ENCODE results near the gene CCNQ.

CCNQ gene

GRCh38 chrX:153644356-153645125 lies 45.6 kb upstream of the CCNQ start:
- no peak overlapping the region for H3K4me3 ChIP-seq (ENCODE audit: low read depth, low read length)
- no peak for DNase-seq (ENCODE audit: low read depth)
- TF ChIP-seq MAX (IDR thresholded peaks at IDR 0.05; ENCODE audit: low read depth, low read length) (no peak), MYC (IDR thresholded peaks at IDR 0.05; ENCODE audit: low read depth, low read length) (no peak), CTCF (IDR thresholded peaks at IDR 0.05; ENCODE audit: low read depth, low read length) (no peak), POLR2A (IDR thresholded peaks at IDR 0.05; ENCODE audit: extremely low read depth, insufficient read length) (no peak)

GRCh38 chrX:153643431-153644351 lies 44.8 kb upstream of the CCNQ start:
- TF ChIP-seq MAX (IDR thresholded peaks at IDR 0.05; ENCODE audit: low read depth, low read length) (no peak), POLR2A (IDR thresholded peaks at IDR 0.05; ENCODE audit: extremely low read depth, insufficient read length) (no peak), CTCF (IDR thresholded peaks at IDR 0.05; ENCODE audit: low read depth, low read length) (no peak), MYC (IDR thresholded peaks at IDR 0.05; ENCODE audit: low read depth, low read length) (no peak)
- DNase-seq (ENCODE audit: low read depth), result peak; percentile 24
- no peak overlapping the region for H3K4me3 ChIP-seq (ENCODE audit: low read depth, low read length)

- TF ChIP-seq MAX (IDR thresholded peaks at IDR 0.05; ENCODE audit: low read depth, low read length) (no peak), MYC (IDR thresholded peaks at IDR 0.05; ENCODE audit: low read depth, low read length) (no peak), POLR2A (IDR thresholded peaks at IDR 0.05; ENCODE audit: extremely low read depth, insufficient read length) (no peak), CTCF (IDR thresholded peaks at IDR 0.05; ENCODE audit: low read depth, low read length) (no peak)
- no peak for DNase-seq (ENCODE audit: low read depth)
- H3K4me3 ChIP-seq (ENCODE audit: low read depth, low read length), result no peak overlapping the region
Measured at GRCh38 chrX:153642655-153643430, 43.9 kb upstream of the CCNQ start.

- no peak overlapping the region for H3K4me3 ChIP-seq (ENCODE audit: low read depth, low read length)
- no peak for TF ChIP-seq MAX (IDR thresholded peaks at IDR 0.05; ENCODE audit: low read depth, low read length)
- no peak for TF ChIP-seq POLR2A (IDR thresholded peaks at IDR 0.05; ENCODE audit: extremely low read depth, insufficient read length)
- TF ChIP-seq MYC (IDR thresholded peaks at IDR 0.05; ENCODE audit: low read depth, low read length), result no peak
- no peak for TF ChIP-seq CTCF (IDR thresholded peaks at IDR 0.05; ENCODE audit: low read depth, low read length)
- DNase-seq (ENCODE audit: low read depth), result peak; percentile 45
Measured at GRCh38 chrX:153642051-153642654, 43.2 kb upstream of the CCNQ start.

- no peak for DNase-seq (ENCODE audit: low read depth)
- TF ChIP-seq CTCF (IDR thresholded peaks at IDR 0.05; ENCODE audit: low read depth, low read length) (no peak), MYC (IDR thresholded peaks at IDR 0.05; ENCODE audit: low read depth, low read length) (no peak), POLR2A (IDR thresholded peaks at IDR 0.05; ENCODE audit: extremely low read depth, insufficient read length) (no peak), MAX (IDR thresholded peaks at IDR 0.05; ENCODE audit: low read depth, low read length) (no peak)
- H3K4me3 ChIP-seq (ENCODE audit: low read depth, low read length), result no peak overlapping the region
Measured at GRCh38 chrX:153641627-153642026, 42.7 kb upstream of the CCNQ start.

Data from NB4 (cell line).